Measurements from ENCODE around the gene SPINK8.

Gene SPINK8

DNA sequence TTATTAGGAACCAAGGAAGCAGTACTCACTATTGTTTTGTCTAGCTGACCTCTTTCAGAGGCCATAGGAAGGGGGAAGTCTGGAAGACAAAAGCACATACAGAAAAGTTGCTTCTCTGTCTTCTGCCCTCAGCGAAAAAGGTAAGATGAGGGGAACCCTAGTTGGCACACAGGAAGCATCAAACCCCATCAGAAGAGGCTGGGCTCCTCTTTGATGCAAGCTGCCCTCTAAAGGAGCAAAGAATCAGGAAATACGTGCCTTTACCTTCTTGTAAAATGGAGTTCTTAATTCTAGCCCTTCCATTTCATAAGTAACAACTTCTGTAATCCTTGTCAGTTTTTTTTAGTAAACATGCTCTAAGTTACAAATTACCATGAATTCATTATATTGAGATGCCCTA lies 12.5 kb downstream of the SPINK8 start:
- no peak for DNase-seq

GRCh38 chr3:48318713-48319468 lies 14.6 kb downstream of the SPINK8 start:
- no peak for DNase-seq

- no peak for DNase-seq
Measured at GRCh38 chr3:48314542-48314941, 18.9 kb downstream of the SPINK8 start.

DNA sequence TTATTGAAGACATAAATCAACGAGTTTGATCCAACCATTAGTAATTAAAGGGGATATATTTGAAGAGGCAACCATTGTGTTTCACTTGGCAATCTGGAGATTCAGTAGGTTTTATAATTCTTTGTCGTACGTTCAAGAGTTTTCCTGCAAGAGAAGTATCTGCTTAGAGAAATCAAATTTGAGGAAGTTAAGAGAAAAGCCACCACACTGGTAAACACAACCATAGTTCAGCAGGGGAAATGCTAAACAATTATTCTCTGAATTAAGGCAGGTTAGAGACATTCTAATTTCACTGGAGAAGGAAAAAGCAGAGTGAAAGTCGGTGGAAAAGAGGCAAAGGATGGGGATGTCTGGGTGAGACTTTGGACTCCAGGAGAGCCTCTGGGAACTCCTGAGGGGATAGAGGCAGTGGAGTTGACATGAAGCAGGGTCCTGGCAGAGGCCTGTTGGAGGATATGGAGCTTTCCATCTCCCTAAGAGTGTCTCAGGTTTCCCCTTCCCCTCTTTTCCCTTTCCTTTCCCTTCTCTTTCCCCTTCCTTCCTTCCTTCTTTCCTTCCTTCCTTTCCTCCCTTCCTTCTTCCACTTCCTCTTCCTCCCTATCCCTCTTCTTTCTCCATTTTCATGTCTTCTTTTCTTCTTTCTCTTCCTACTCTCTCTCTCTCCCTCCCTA lies 26.5 kb downstream of the SPINK8 start:
- no peak for DNase-seq

- DNase-seq, result no peak
Measured at GRCh38 chr3:48306290-48306689, 27.2 kb downstream of the SPINK8 start.

DNA sequence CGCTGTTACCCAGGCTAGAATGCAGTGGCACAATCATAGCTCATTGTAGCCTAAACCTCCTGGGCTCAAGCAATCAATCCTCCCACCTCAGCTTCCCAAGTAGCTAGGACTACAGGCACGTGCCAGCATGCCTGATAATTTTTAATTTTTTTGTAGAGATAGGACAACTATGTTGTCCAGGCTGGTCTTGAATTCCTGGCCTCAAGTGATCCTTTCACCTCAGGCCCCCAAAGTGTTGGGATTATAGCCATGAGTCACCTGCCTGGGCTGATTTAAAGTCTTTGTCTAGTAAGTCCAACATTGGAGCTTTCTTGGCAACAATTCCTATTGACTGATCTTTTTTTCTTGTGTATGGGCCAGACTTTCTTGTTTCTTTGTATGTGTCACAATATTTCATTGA lies 28.1 kb downstream of the SPINK8 start:
- DNase-seq, result no peak

DNA sequence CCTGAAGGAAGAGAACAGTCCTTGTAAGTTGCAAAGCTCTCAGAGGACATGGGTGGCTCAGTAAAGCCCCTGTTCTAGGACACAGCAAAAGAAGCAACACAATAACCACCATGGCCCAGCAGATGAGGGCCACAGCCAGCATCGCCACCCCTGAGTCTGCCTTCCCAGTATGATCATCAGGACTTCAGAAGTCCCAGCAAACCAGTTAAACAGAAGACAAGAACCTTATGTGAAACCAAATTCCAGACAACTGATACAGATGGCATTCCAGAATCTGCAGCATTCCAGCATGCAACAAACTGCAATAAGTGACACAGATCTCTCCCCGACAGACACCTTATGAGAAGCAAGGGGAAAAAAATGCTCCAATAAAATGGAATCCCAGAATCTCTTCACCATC lies 30.4 kb downstream of the SPINK8 start:
- no peak for DNase-seq

GRCh38 chr3:48301800-48302166 lies 31.7 kb downstream of the SPINK8 start:
- DNase-seq, result no peak

DNA sequence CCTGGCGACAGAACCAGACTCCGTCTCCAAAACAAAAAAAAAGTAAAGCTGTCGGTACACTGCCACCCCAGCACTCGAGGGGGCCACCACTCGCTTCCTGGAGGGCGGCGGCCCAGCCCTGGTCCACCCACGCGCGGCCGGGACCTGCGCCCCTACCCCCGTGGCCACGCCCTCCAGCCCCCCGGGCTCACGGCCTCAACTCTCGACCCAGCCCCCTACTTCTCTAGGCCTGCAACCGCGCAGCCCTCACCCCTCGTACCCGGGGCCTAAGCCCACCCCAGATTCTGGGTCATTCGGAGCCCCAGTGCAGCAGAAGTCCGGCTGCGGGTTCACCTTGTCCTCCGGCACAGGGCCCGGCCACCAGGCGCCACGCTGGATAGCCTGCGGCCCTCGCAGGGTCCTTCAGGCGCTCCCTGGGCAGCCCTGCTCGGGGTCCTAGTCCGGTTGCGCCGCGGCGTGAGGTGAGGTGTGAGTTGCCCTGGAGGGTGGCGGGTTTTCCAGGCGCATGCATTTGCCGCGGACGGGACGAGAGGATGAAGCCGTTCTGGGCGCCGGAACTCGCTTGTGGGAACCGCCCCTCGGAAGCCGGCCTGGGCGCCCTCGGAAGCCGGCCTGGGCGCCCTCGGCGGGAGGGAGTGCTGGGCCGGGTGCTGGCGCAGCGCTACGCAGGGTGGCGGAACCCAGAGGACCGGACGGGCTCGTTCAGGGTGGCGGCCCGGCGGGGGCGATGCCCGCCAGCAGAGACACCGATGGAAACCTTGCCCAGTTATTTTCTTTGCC lies 32.3 kb downstream of the SPINK8 start, which contains the start of gene NME6:
TSS of gene NME6 (minus strand) at position 348 of the 780 bp plus-strand sequence.
- DNase-seq, result peak; percentile 74

DNA sequence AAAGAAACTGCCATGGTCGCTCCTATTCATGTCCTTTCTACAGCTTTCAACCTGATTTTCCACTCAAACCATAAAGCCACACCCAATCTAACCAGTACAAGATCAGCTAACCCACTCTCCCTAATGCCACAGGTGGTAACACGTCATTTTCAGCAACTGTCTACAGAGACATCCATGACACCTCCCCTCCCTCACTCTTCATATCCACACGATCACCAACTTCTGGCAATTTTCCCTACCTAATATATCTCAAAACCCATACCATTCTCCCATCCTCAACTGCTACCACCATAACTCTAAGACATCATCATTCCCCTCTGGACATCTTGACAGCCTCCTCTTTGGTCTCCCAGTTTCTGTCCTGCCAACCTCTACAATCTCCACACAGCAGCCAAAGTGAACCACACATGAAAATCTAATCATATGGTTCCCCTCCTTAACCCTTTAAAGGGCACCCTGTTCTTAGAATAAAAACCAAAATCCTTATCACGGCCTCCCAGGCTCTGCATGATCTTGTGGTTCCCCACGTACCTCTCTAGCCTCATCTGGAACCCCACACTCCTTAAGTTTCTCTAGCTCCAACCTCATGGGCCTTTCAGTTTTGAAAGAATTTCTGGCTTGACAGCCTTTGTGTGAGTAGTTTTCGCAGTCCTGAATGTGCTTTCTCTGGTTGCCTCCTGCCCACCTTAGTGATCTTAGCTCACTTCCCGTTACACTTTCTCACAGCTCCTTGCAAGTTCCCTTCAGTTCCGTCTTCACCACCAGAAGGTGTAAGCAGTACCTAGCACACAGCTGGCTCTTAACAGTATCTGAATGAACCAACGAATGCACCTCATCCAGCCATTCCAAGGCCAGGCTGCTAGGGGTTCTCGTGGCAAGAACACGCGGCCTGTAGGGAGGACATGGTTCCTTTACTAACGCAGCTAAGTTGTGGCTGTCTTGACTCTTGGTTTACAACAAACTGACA lies 33.4 kb downstream of the SPINK8 start:
- no peak for DNase-seq

DNA sequence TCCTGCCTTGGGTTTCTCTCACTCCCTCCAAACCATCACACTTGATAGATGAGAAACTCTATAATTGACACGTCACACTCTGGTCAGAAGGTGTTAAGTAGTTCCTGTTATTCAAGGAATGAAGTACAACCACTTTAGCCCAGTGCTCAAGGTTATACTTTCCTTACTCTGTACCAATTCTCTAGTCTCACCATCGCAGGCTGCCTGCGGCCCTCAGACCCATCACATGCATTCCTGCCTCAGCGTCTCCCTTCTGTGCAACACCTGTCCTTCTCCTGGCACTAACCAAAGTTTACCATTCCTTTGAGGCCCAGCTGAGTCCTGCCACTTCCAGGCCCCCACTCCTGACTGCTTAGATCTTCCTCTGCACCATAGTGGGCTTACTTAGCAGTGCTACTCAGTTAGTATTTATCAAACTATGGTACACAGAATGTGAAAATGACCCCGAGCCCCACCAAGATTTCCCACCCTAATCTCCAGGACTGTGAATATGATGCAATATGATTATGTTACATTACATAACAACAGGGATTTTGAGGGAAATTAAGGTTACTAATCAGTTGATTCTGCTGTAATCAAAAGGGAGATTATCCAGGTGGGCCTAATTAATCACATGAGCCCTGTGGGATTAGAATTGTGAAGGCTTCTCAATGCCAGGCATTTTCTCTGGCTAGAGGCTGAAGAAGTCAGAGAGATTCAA lies 36.2 kb downstream of the SPINK8 start:
- DNase-seq, result no peak

- no peak for DNase-seq
Measured at GRCh38 chr3:48296699-48297098, 36.8 kb downstream of the SPINK8 start.

GRCh38 chr3:48294611-48295263 lies 38.7 kb downstream of the SPINK8 start:
- DNase-seq, result no peak

DNA sequence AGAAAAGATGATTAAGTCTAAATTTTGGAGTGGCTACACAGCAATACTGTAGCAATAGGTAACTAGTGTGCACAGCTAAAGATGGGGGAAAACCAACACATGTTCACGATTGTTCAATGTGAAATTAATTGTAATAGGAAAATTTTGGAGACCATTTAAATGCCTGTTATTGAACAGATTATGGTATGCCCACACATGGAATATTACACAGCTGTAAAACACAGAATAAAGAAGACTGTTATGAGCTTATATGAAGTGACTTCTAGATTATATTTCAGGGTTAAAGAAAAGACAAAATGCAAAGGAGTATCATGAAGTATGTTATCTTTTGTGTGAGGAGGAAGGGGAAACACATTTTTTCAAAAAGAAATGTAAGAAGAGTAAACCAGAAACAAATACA lies 43.8 kb downstream of the SPINK8 start:
- DNase-seq, result no peak

DNA sequence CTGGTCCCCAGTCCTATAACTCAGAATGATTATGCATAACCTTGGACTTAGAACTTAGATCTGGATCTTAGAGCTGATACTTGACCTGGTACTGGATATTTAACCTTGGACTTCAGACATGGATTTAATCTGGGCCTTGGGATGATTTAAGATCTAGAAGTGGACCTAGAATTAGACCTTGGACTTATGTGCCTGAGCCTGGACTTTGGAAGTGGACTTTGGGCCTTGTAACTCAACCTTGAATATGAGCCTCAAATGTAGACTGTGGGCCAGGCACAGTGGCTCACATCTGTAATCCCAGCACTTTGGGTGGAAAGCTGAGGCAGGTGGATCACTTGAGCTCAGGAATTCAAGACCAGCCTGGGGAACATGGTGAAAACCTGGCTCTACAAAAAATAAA lies 46.4 kb downstream of the SPINK8 start:
- DNase-seq, result no peak

DNA sequence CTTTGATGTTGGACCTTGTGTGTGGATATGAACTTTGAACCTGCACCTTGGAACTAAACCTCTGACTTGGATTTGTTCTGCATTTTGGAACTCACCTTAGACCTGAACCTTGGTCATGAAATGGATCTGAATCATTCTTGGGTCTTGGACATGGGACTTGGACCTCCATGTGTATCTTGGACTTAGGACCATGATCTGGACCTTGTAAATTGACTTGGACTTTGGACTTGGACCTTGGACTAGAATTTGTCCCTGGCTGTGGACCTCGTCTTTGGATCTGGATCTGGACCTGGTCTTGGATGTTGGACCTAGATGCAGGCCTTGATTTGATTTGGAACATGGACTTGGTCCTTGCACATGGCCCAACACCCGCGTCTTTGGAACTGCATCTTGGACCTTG lies 47.2 kb downstream of the SPINK8 start:
- DNase-seq, result no peak

GRCh38 chr3:48285675-48286074 lies 47.8 kb downstream of the SPINK8 start:
- DNase-seq, result no peak

GRCh38 chr3:48285132-48285531 lies 48.3 kb downstream of the SPINK8 start:
- no peak for DNase-seq

DNA sequence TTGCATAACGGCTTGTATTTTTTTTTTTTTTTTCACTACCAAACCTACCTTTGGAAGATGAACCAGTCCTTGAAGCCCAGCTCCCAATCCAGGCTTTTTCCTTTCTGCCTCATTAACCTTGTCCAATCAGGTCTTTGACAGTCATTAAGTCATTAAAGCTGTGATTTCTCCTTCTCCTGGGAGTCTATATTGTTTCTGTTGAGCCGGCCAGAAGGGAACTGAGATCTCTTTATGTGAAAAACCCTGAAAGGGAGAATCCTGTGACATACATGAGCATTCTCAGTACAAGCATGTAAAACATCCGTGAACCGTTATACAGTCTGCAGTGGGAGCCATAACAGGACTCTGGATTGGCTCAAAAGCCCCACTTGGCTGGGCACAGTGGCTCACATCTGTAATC lies 52.6 kb downstream of the SPINK8 start:
- DNase-seq, result no peak

GRCh38 chr3:48278884-48279559 lies 54.4 kb downstream of the SPINK8 start:
- DNase-seq, result no peak
